HTR-8/SVneo (cell line): ENCODE results near the gene IFT52.

Experiments
- DNase-seq: peaks from one replicate; pipeline ENCODE4 v3.0.0; 2011; ENCODE audit warnings: low spot score, mixed read lengths; ENCODE audit not compliant: insufficient read length
- FAIRE-seq: peaks from 2 replicates; lab custom pipeline; 2011; peaks lifted over from hg19 to GRCh38; lab: Jason Lieb, UNC

IFT52 gene, protein sequence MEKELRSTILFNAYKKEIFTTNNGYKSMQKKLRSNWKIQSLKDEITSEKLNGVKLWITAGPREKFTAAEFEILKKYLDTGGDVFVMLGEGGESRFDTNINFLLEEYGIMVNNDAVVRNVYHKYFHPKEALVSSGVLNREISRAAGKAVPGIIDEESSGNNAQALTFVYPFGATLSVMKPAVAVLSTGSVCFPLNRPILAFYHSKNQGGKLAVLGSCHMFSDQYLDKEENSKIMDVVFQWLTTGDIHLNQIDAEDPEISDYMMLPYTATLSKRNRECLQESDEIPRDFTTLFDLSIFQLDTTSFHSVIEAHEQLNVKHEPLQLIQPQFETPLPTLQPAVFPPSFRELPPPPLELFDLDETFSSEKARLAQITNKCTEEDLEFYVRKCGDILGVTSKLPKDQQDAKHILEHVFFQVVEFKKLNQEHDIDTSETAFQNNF

DNA sequence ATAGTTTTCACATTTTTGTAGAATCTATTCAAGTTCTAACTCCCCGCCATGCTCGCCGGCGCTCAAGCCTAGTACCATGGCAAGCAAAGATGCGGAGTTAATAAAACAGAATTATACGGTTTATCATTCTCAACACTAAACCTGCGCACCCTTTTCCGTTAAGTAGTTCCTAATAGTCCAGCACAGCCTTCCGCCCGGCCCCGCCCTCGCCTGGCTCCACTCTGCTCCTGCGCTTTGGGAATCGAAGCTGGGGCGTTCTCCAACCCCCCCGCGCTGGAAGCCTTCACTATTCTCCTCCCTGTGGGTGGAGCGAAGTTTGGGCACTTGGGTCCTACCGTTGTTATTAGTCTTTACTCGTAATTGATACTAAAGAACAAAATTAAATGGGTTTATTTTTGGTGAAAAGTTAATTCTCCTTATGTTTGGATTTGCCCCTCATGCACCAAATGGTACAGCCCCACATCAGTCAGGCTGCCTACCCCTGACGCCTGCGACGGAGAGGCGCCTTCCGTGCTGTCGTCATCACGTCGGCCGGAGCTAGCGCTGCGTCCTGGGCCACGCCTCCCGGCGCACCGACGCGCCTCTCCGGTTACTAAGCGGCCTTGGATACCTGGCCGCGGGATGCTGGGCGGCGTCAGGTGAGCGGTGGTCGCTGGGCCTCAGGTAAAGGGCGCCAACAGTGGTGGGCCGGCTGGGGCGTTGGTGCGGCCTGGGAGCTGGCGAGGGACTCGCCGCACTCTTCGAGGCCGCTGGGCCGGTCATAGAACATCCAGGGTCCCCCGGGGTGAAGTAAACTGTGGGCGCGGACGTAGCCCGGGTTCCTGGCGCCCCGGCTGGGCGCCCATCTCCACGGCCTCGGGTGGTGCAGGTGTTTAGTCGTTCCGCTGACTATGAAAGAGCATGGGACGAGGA lies at the start of gene IFT52:
TSS of gene IFT52 (plus strand) at position 546 of the 912 bp plus-strand sequence. CDS start 3,762 bp downstream, outside the sequence.
- peak; percentile 100 for DNase-seq
- FAIRE-seq = peak; percentile 100

DNA sequence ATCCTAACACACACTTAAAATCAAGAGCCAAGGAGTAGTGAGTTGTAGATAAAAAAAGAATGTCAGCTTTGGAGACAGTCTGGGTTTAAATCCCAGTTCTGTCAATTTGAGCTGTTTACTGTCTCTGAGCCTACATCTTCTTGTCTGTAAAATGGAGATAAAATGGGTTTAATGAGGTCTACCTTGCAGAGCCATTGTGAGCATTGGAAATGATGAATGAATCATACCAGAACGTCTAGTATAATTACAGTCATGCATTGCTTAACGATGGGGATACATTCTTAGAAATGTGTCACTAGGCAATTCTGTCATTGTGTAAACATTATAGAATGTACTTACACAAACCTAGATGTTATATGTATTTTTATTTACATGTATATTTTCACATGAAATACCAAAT lies 49.5 kb upstream of the IFT52 start:
- DNase-seq (no peak), FAIRE-seq (peak; percentile 20)

DNA sequence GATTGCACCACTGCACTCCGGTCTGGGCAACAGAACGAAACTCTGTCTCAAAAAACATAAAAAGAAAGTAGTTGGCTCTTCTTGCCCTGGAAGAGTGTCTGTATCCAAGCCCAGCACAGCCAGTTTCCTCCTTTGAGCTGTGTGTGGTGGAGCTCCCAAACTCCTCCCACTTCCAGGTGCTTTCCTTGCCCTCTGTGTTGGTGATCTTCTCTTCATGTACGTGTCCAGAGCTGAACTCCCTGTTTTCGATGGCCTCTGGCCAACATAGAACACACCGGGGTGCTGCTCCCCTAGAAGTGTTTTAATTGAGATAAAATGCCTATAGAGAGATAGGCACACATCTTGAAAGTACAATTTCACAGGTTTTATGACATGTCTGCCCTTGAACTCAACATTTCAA lies 48.6 kb upstream of the IFT52 start:
- FAIRE-seq = no peak
- no peak for DNase-seq

DNA sequence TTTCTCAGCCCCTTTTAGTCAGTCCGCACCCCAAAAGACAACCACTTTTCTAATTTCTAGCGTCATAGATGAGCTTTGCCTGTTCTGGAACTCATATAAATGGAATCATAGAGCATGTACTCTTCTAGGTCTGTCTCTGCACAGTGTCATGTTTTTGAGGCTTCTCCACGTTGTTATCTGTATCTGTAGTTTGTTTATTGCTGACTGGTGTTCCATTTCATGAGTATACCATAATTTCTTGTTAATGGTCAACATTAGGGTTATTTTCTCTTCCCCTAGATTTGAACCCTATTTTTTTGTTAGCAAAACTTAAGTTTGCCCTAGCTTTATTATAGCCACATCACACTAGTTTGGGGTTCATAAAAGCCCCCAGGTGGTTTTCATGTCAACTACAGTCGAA lies 48.1 kb upstream of the IFT52 start:
- FAIRE-seq (peak; percentile 4), DNase-seq (no peak)

DNA sequence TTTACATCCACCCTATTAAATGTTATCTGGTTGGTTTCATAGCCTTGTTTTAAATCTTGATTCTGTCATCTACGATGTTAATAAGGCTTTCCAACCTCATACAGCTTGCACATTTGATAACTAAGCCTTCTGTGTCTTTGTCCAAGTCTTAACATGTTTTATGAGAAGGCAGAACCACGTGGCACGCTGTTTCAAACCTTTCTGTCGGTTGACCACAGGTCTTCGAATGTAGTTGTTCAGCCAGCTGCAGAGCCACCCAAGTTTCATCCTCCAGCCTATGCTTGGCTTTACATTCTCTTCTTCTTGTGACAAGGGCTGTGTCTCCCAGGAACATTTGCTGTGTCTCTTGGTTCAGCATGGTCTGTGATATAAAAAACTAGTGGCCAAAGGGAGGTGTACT lies 47.6 kb upstream of the IFT52 start:
- no peak for DNase-seq
- FAIRE-seq = no peak

DNA sequence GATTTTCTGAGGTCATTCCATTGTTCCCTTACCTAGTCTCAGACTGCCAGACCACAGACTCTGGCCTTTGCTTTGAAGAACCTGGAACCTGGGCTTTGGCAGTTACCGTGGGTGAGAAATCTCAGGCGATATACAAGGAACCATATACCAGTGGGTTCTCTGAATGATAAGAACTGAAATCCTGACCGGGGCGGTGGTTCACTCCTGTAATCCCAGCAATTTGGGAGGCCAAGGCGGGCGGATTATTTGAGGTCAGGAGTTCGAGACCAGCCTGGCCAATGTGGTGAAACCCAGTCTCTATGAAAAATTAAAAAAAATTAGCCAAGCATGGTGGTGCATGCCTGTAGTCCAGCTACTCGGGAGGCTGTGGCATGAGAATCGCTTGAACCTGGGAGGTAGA lies 46.2 kb upstream of the IFT52 start:
- DNase-seq (no peak), FAIRE-seq (no peak)

DNA sequence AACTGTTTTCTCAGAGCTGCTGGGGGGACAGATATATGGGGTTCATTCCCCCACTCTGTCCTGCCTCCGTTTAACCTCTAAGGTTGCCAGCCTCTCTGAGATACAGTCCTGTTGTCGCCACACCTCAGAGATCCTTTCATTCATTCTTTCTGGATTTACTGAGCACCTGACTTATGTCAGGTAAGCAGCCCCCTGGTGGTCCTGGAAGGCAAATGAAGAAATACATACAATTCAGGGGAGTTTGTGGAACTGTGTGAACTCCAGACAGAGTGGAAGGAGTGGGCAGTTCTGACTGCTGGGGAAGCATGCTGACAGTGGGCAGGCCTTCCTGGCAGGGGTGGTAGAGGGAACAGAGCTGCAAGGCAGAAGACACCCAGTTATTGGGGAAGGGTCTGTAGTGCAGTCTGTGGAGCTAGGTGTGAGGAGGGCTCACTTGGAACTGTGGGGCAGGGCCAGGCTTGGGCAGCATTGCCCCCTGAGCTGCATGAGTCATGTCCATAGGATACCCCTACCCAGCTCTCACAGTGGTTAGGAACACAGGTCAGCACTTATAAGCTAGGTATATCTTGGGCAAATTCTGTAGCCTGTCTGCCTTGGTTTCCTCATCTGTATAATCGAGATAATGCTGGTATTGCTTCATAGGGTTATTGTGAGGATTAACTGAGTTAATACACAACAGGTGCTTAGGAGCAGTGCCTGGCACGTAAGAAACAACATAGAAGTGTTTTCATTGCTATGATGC lies 44.7 kb upstream of the IFT52 start:
- FAIRE-seq (peak; percentile 69), DNase-seq (no peak)

DNA sequence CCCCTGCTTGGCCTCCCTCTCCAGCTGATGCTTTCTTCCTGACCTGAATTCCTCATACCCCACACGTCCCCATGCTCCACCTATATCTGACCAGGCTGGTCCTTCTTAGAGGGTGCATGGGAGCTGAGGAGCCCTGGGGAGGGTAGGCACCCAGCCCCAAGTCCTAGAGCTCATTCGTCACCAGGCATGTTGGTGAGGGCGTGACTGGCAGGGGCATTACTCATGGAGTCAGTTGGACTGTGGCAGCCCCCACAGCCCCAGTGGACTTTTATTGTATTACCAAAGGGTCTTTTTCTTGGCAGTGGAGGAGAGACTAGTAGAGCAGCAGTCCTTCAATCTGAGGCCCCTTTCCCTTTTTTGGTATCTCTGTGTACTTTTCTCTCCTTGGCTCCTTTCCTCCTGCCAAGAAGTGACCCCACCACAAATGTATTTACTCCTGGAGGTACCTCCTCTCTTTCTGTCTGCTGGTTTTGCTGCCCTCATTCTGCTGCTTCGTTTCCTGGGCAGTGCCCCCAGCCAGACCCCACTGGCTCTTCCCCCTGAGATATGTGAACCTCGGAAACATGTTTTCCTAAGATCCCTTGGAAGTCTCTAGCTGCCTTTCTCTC lies 42.4 kb upstream of the IFT52 start:
- FAIRE-seq = peak; percentile 86
- no peak for DNase-seq

DNA sequence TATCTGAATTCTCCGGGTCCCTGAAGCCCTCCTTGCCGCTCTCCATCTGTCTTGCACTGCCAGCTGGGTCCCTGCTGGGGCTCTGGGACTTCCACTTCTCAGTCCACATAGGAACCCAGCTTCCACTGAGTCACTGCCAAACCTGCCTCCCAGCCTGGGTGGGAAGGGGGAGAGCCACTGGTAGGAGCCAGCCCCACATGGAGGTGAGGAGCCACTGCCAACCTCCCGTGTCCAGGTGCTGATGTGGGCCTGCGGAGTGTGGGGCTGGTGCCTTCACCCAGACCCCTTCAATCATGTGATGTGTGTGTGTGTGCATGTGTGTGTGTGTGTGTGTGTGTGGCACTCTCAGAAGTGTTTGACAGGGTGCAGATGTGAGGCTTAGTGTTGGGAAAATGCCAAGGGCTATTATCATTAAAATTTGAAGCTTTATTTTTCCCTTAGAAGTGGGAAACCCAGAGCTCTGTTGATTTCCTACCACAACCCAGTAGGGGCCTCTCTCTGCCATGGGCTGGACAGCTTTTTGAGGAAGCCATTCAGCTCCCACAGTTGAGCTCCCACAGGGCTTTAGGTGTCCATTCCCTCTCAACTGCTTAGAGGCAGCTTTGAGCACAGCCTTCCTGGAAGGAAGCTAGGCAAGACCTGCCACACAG lies 41.2 kb upstream of the IFT52 start:
- FAIRE-seq (peak; percentile 77), DNase-seq (no peak)

DNA sequence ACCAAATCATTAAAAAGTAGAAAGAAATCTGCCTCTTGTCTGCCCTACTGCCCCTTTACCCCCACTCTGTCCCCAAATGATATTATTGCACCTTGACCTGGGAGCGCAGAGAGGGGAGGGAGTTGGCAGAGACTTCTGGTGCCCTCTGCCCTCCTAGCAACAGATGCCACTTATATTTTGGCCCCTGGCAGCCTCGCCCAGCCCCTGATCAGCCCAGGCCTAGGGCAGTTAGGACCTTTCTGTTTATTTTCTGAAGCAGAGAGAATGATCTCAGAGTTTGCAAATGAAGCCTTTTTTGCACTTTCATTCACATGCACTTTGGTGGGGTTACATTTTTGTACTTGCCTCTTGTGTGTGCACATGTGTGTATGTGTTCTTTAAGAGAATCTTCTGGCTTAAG lies 40.3 kb upstream of the IFT52 start:
- FAIRE-seq = no peak
- no peak for DNase-seq

DNA sequence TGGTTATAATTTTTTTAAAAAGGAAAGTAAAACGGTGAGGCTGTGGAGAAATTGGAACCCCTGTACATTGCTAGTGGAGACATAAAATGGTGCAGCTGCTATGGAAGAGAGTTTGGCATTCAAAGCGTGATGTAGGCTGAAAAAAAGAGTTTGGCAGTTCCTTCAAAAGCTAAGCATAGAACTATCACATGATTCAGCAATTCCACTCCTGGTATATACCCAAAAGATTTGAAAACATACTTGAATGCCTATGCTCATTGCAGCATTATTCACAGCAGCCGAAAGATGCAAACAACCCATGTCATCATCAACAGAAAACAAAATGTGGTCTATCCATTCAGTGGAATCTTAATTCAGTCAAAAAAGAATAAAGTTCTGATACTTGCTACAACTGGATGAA lies 36.4 kb upstream of the IFT52 start:
- DNase-seq (no peak), FAIRE-seq (peak; percentile 20)

DNA sequence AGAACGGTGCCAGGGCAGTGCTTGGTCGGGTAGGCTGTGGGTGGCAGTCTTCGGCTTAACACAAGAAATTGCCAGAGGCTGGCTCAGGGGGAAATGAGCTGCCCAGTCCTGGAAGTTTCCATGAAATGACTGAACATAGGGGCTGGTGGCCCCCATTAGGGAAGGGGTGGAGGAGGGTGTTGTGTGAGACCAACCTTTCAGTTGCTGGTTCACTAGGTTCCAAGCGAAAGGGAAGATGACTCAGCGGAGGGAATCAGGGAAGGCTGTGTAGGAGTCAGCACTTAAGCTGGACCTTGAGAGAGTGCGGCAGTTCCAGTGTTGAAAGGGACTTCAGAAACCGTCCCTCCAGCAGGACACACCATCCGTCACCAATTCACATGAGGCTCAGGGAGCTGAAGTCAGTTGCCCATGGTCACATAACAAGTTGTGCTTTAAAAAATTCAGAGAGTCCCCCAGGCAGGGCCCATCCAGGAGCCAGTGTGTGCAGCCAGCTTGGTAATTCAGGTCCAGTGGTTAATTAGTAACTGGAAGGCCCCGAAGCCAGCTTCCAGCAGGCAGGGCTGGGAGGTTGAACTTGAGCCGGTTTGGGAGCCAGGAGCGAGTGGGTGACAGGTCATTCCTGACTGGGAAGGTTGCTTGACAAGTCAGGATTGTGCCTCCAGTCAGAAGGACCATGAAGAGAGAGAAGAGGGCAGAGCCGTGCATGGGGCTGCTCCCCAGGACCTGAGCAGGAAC lies 32.2 kb upstream of the IFT52 start, which contains the start of gene SGK2:
TSS of gene SGK2 (plus strand) at position 616 of the 735 bp plus-strand sequence. CDS start 7,469 bp downstream, outside the sequence.
- DNase-seq (peak; percentile 69), FAIRE-seq (peak; percentile 79)

DNA sequence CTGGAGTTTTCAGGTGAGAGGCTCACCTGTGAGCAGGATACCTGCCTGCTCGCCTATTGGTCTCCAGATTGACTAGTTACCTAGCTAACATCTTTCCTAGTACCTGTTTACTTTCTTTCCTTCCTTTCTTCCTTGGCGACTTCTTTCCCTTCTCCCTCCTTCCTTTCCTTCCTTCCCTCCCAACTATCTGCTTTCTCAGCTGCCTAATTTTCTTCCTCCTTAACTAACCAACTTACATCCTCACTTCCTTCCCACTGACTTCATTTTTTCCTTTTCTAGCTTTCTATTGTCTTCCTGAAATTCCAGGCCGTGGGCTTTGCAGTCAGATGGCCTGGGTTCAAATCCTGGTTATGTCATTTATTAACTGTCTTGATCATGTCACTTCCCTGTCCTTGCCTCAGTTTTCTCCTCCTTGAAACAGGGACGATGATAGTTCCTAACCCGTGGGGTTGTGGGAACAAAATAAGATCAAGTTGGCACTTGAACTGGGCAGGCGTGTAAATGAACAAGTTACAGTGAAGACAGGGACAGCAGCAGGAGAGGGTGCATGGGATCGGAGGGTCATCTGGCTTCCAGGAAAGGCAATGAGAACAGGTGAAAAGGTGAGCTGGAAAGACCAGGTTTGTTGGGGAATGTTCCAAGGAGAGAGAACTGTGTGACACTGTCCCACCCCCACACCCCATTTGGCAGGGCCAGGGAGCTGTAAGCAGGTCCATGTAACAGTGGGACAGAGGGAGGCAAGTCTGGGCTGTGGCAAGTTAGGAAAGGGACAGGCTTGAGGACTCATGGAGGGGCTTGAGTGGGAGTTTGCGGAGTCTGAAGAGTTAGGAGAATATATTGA lies 31.4 kb upstream of the IFT52 start:
- no peak for DNase-seq
- peak; percentile 91 for FAIRE-seq

DNA sequence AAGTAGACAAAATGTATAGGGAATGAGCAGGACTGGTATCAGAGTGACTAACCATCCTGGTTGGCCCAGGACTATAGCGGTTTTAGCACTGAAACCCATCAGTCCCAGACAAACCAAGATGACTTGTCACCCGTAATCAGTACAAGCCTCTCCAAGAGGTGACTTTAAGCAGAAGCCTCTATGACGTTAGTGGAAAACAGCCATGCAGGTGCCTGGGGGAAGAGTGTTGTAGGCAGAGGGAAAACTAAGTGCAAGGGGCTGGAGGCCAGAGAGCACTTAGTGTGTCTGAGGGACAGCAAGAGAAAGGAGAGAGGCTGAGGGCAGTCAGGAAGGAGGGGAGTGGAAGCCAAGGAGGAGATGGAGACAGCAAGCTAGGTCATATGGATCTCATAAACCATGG lies 29.8 kb upstream of the IFT52 start:
- DNase-seq (no peak), FAIRE-seq (peak; percentile 59)

DNA sequence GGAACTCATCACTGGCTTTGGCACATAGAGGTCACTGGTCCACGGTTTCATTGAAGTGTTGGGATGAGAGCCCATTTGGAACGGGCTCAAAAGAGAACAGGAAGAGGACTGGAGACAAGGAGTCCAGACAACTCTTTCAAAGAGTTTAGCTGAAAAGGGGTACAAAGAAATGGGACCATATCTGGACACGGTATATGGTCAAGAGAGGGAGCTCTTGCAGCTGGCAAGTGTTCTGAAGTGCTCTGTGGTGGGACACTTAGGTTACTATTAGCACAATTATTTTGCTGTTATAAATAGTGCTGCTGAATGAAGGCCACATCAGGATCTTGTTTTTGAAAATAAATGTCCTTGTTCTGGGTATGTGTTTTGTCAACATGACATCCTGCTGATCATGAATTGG lies 27.3 kb upstream of the IFT52 start:
- peak; percentile 55 for FAIRE-seq
- no peak for DNase-seq

DNA sequence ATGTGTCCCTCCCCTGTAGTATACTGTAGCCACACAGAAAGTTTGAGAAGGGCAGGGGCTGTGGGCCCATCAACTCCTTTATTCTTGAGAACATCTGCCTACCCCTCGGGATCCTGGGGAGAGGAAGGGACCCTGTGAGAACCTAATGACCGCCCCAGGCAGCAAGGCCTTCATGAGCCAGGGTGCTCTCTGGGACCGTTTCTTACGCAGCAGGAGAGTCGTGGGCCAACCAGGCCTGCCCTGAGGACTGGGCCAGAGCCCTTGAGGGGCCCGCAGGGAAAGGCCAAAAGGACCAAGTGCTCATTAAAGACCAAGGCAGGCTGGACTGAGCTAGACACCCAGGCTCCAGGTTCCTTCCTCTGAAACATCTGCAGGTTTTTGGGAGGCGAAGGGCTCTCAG lies 26.7 kb upstream of the IFT52 start:
- no peak for FAIRE-seq
- DNase-seq = no peak

DNA sequence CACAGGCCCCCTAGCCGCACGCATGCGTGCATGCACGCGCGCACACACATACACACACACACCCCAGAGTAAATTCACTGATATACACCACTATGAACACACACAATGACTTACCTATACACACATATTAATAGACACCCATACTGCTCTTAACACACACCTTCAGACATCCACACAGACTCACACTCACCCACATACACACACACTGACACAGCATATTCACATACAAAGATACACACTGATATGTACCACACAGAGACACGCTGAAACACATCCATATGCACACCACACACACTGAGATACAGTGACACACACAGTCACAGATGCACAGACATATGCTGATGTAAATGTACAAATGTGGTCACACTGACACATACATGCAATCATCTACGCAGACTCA lies 26.3 kb upstream of the IFT52 start:
- no peak for DNase-seq
- FAIRE-seq = peak; percentile 97
